ENCODE data around the gene EPHB1.

DNA sequence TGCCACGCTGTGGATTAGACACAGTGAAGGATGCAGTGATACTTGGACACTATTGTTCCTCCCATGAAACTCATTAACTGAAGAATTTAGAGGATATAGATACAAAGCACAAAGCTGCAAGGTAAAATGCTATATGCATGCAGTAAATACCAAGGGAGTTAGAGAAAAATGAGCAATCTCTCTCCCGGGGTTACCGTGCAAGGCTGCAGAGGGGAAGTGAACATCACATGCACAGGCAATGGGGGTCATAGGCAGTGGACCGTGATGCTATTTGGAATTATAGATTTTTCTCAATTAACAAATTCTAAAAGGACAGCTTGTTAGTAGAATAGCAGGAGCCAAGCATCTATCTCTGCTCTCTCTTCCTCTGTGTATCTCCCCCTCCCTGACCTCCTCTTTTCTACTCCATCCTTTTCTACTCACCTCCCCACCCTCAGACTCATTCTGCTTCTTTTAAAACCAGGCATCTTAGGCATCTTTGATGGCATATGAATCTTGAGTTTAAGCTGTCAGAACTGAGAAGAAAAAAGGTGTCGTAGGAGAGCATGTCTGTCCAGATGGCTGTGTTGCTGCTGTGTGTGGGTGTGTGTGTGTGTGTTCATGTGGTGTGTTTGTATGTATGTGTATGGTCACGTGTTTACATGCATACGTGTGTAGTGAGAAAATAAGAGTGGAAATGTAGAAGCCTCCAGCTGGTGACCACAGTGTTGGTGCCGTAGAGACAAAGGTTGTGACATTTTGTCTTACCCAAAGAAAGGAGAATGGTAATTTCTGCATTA is 339.0 kb downstream of the EPHB1 start:
- TF ChIP-seq POLR2A (IDR thresholded peaks at IDR 0.05) = no peak
- TF ChIP-seq, protein P1, sequence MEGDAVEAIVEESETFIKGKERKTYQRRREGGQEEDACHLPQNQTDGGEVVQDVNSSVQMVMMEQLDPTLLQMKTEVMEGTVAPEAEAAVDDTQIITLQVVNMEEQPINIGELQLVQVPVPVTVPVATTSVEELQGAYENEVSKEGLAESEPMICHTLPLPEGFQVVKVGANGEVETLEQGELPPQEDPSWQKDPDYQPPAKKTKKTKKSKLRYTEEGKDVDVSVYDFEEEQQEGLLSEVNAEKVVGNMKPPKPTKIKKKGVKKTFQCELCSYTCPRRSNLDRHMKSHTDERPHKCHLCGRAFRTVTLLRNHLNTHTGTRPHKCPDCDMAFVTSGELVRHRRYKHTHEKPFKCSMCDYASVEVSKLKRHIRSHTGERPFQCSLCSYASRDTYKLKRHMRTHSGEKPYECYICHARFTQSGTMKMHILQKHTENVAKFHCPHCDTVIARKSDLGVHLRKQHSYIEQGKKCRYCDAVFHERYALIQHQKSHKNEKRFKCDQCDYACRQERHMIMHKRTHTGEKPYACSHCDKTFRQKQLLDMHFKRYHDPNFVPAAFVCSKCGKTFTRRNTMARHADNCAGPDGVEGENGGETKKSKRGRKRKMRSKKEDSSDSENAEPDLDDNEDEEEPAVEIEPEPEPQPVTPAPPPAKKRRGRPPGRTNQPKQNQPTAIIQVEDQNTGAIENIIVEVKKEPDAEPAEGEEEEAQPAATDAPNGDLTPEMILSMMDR (IDR thresholded peaks at IDR 0.05) = no peak

Measured in transverse colon (tissue), 3 donors.